GM19023 (cell line): ENCODE results near the gene FADS6.

ENCODE experiments used
- ATAC-seq: cut with Tn5 transposase; IDR thresholded peaks from one replicate; pipeline ENCODE4 v1.9.1; 2021; ENCODE audit warnings: mild to moderate bottlenecking, moderate library complexity; ENCODE audit not compliant: unreplicated experiment

The FADS6 gene

GRCh38 chr17:74855323-74855722 is 38.1 kb downstream of the FADS6 start:
- no peak for ATAC-seq

- ATAC-seq, result no peak
These were observed 38.6 kb downstream of the FADS6 start for GRCh38 chr17:74854792-74855191.

GRCh38 chr17:74853669-74854068 is 39.8 kb downstream of the FADS6 start:
- ATAC-seq, result no peak

- no peak for ATAC-seq
These were observed 40.4 kb downstream of the FADS6 start for GRCh38 chr17:74853048-74853397.

- ATAC-seq, result no peak
These were observed 41.0 kb downstream of the FADS6 start for GRCh38 chr17:74852237-74853047.

- ATAC-seq, result no peak
These were observed 41.7 kb downstream of the FADS6 start for GRCh38 chr17:74851612-74852236.

- ATAC-seq, result no peak
These were observed 42.5 kb downstream of the FADS6 start for GRCh38 chr17:74850914-74851313.

- no peak for ATAC-seq
These were observed 43.1 kb downstream of the FADS6 start for GRCh38 chr17:74850310-74850709.

- ATAC-seq, result no peak
These were observed 44.6 kb downstream of the FADS6 start for GRCh38 chr17:74848656-74849399.

GRCh38 chr17:74846621-74847020 is 46.8 kb downstream of the FADS6 start:
- ATAC-seq, result no peak

GRCh38 chr17:74843352-74843627 is 50.1 kb downstream of the FADS6 start:
- ATAC-seq, result no peak

- no peak for ATAC-seq
These were observed 50.7 kb downstream of the FADS6 start for GRCh38 chr17:74842599-74843351.

GRCh38 chr17:74842146-74842598 is 51.3 kb downstream of the FADS6 start:
- ATAC-seq, result no peak

GRCh38 chr17:74840989-74841666 is 52.3 kb downstream of the FADS6 start:
- no peak for ATAC-seq

GRCh38 chr17:74839990-74840852 is 53.2 kb downstream of the FADS6 start:
- no peak for ATAC-seq

GRCh38 chr17:74838274-74838673 is 55.2 kb downstream of the FADS6 start:
- ATAC-seq, result no peak

GRCh38 chr17:74836691-74837467 is 56.6 kb downstream of the FADS6 start:
- ATAC-seq, result no peak

GRCh38 chr17:74836191-74836590 is 57.2 kb downstream of the FADS6 start:
- ATAC-seq, result no peak
